GM19193 (cell line): ENCODE data around the gene IL34.

Experiments
- POLR2A ChIP-seq: IDR thresholded peaks from 4 replicates; pipeline ENCODE4 v1.6.1; 2011; ENCODE audit not compliant: insufficient read depth, insufficient read length; ENCODE audit errors: extremely low read depth

The IL34 gene

DNA sequence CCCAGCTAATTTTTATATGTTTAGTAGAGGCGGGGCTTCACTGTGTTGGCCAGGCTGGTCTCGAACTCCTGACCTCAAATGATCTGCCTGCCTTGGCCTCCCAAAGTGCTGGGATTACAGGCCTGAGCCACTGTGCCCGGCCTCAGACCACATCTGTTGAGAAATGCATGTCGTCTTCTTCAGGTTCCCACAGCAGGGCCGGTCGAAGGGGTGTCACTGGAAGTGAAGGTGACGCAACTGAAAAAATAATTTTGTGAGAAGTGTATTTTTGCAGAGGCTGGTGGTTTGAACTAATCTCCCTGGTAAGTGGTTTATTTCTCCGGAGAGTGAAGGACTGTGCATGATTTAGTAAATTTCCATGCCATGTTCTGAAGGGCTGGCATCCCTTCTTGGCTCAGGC is 33.4 kb upstream of the IL34 start:
- TF ChIP-seq POLR2A, result no peak

DNA sequence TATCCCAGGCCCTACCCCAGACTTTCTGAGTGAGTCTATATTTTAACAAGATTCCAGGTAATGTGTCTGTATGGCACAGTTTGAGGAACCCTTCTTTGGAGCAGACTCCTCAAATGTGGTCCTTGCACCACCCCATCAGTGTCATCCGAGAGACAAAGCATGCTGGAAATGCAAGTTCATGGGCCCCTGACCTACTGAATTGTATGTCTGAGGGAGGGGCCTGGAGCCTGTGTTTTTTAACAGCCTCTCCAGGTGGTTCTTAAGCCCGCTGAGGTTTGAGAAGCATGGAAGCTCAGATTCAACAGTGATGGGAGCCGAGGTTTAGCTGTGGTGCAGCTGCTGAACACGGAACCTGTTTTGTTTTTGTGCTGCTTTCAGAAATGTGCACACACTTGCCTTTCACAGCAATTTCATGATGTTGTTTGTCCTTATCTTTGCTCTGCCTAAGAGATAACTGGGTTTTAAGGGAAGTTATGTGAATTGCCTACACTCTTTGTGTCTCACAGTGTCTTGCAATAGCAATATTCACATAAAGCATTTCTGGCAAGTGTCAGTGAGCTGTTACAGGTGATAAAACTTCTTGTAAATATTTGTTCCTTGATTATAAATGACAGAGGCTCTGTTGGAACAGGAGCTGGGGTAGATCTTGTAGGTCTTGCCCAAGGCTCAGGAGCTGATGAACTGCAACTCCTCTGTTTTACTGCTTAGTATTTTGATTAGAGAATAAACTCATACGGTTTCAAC is 32.0 kb upstream of the IL34 start:
- TF ChIP-seq POLR2A, result no peak

DNA sequence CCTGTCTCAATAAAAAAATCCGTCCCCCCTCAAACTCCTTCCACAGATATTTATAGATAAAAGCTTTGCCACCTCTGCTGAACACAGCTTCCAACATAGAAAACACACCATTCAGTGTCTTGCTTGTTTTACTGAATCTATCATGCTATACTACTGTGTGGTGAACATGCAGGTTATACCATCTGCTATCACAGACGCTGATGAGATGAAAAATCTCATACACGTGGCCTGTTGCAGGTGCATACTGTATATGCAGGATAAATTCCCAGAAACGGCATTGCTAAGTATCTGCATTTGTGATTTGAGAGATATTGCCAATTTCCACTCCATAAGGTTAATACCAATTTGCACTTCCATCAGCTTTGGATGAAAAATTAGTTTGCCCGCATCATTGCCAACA is 30.4 kb upstream of the IL34 start:
- TF ChIP-seq POLR2A, result no peak

DNA sequence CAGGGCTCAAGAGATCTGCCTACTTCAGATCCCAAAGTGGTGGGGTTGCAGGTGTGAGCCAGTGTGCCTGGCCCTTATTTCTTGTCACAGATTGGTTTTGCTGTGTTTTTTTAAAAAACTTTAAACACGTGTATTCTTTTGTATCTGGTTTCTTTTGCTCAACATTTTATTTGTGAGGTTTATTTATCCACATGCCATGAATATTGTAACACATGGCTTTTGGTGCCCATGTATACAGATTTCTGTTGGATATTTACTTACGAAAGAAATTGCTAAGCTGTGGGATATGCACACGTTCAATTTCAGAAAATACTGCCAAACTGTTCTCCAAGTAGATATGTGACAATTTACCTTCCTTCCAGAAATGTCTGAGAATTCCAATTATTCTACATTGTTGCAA is 18.7 kb upstream of the IL34 start:
- no peak for TF ChIP-seq POLR2A

DNA sequence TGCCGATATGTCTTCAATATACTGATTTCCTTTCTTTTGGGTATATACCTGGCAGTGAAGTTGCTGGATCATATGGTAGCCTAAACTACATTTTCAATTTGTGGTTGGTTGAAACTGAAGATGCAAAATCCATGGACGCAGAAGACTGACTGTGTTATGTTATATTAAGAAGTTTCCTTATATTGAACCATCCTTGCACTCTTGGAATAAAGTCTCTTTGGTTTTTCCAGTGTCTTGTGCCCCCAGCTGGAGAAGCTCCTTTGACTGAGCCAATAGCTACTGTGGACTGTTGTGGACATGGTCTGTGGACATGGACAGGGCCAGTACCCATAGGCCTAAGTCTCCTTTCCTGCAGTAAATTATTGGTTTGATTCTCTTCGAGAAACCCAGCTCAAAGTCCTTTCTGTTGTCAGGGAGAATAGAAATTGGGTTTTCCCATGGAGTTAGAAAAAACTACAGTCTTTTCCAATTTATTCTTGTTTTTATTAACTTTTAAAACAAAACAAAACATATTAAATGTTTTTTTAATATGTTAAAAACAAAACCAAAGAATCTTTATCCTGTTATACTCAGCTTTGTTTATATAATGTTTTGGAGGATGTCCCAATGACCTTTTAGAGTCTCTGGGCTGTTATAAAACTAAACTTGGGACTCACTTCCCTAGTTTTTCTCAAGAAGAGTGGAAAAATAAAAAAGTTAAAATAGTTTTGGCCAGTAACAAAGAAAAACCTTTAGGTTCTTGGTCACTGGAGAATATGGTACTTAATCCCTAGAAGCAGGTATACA is 15.2 kb upstream of the IL34 start:
- no peak for TF ChIP-seq POLR2A

DNA sequence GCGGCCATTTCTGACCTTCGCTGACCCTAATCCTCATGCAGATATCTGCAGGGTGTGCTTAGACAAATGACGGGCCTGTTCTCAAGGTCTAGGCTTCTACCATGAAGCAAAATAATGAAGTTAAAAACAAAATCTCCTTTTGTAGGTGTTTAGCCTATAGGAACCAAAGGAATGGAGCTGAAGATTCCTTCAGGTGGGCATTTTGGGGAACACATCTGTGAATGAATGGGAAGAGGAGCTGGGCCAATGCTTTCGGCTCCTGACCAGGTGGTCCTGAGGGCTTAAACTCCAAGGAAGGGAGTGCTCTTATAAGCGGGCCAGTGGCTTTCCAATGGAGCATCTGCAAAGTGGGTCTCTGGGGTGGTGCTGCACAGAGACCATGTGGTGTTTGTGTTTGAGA is 14.1 kb upstream of the IL34 start:
- no peak for TF ChIP-seq POLR2A

DNA sequence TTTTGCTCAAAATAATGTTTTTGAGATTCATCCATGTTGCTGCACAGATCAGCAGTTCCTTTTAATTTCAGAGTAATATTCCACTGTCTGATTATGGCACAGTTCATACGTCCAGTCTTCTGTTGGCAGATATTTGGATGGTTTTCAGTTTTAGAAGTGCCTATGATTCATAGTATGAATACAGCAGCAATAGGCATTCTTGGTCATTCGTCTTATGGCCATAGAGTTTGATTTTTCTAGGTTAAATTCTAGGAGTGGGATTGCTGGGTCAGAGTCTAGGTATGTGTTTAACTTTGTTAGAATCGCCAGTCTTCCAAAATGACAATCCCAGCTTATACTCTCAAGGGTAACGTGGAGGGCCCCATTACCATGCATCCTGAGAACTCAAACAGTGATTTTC is 11.5 kb upstream of the IL34 start:
- no peak for TF ChIP-seq POLR2A

DNA sequence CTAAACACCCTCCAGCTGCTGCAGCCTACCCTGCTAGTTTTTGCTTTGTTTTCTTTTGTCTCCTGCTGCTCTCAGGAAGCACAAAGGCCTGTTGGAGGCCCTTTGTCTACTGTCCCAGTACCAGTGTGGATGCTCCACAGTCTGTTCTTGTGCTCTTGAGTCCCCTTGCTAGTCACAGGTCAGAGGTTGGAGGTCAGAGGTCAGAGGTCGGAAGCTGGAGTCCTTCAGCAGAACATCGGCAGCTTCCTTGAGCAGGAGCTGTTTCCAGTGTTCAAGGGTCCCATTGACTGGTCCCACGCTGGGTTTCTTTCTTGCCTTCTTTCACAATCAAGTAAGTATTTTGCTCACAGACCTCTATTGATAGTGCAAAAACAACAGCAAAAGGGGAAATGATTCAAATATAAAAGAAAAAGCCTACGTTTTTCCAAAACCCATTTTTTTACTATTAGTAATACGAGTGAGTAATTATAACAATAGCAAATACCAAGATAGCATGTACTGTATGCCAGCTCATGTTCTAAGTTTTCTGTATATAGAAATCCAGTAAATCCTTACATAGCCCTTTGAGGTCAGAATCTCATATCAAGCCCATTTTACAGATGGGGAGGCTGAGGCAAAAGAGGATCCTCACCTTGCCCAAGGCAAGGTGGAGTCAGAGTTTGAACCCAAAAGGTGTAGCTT is 10.9 kb upstream of the IL34 start:
- no peak for TF ChIP-seq POLR2A

DNA sequence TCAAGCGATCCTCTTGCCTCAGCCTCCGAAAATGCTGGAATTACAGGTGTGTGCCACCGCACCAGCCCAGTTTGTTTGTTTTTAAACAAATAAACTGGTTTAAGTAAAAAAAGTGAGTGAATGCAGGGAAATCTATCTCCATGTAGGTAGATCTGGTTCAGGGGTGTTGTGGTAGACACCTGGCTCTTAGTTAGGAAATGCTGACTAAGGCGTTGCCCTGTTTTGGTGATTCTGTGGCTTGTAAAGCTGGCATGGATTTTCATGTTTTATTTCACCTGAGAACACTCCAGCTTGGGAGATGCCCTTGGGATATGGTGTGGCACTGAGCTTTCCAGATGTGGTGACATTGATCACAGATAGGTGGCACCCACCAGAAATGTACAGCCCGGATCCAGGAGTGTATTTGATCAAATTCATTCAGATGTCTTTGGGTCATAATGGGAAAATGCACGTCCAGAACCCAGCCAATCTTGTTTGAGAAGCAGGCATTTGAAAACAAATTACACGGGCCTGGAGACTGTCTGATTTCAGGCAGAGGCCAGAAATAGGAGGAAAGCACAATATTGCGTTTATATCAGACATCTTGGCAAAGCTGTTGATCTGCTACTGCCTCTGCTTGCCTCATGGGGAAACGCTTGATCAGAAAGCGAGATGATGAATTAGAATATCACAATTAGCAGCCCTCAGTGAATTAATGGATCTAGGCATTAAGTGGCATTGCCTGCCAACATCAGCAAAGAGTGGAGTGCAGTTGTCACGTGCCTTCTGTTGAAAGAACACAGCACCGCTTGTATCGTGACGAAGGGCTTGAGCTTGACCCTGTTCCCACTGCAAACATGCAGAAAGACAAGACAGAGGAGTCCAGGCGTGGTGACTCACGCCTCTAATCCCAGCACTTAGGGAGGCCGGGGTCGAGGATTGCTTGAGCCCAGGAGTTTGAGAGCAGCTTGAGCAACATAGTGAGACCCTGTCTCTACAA is 7.3 kb upstream of the IL34 start:
- no peak for TF ChIP-seq POLR2A

DNA sequence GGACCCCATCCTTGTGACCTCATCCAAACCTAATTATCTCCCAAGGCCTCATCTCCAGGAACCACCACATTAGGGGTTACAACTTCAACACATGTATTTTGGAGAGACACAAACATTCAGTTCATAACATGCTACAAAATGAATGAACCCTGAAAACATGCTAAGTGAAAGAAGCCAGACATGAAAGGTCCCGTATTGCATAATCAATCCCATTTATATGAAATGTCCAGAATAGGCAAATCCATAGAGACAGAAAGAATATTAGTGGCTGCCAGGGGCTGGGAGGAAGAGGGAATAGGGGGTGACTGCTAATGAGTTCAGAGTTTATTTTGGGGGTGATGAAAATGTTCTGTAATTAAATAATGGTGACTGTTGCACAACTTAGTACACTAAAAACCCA is 3.7 kb upstream of the IL34 start:
- TF ChIP-seq POLR2A, result no peak

DNA sequence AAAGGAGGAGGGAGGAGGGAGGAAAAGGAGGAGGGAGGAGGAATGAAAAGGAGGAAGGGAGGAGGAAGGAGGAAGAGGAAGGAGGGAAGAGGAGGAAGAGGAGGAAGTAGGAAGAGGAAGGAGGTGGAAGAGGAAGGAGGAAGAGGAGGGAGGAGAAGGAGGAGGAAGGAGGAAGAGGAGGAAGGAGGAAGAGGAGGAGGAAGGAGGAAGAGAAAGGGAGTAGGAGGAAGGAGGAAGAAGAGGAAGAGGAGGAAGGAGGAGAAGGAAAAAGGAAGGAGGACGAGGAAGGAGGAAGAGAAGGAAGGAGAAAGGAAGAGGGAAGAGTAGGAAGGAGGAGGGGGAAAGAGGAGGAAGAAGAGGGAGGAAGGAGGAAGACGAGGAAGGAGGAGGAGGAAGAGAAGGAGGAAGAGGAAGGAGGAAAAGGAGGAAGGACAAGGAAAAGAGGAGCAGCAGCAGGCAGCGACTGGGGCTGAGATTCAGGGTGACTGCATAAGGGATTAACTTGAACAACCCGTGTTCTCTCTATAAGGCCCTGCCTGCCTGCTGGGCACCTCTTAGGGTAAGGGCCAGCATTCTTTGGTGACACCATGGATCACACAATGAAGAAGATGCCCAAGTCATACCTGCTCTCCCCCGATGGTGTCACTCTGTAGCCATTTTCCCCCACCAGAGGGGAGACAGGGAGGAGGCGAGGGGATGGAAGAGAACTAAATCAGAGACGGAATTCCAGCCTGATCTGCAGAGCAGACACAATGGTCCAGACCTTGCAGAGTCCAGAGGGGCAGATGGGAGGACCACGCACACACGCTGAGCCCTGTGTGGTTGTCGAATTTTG is 1.4 kb upstream of the IL34 start:
- no peak for TF ChIP-seq POLR2A

DNA sequence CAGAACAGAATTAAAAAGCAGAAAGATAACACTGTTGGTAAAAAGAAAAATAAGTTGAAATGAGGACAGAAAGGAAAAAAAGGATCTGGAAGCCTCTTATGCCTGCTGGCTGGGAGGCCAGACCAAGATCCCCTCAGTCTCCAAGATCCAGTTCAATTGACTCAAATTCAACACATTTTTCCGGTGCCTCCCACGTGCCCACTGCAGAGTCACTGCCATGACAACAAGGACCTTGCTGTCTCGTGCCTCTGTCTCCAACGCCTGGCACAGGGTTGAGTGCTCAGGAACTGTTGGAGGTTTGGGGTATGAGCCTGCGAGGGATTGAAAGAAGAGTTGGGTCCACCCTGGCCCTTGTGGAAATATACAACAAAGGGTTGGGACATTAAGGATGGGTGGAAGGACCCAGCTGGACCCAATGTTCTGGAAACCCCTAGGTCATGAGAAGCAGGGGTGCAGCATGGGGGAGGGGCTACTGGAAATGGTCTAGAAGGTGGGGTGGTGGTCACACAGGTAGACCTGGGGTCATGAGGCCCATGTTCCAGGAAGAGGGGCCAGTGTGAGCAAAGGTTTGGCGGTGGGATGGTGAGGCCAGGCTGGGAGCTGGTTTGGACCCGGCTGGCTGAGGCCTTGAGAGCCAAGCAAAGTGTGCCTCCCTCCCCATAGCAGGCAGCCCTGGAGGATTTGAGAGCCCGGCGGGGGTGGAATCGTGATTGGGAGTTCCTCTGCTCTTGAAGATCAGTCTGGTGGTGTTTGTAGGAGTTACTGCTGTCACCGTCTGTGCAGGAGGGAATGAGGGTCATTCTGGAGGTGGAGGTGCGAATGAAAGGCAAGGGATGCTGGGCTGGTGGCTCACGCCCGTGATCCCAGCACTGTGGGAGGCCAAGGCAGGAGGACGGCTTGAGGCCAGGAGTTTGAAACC is 1.3 kb downstream of the IL34 start:
- TF ChIP-seq POLR2A, result no peak

DNA sequence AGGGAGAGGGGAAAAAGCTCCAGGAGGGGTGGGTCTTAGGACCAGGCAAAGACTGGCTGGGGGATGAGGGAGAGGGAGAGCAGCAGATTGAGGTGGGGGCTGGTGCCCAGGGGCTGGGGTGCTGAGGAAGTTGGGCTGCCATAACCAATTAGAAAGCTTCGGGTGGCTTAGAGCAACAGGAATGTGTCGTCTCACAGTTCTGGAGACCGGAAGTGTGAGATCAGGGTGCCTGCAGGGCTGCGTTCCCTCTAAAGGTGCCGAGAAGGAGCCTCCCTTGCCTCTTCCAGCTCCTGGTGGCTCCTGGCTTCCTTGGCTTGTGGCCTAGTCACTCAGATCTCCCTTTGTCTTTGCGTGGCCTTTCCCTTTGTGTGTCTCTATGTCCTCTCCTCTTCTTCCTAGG is 2.2 kb downstream of the IL34 start:
- no peak for TF ChIP-seq POLR2A
